H9 (cell line): ENCODE data around the gene SCNN1B. TPM values are rescaled to one million over a fixed set of nuclear protein-coding genes. Genes with fewer than 3 reads are reported as not detected.

Experiments used
- DNase-seq: peaks from one replicate; pipeline ENCODE4 v3.0.0-alpha.2; 2017
- H2AFZ ChIP-seq: one replicate; pipeline ENCODE4 v1.6.1; 2013; ENCODE audit warnings: mild to moderate bottlenecking, low read length, control low read depth, moderate library complexity
- H2AK5ac ChIP-seq: 2 replicates; pipeline ENCODE4 v1.6.1; 2013; ENCODE audit warnings: low read length, control low read depth, mixed read lengths; ENCODE audit not compliant: insufficient read length
- H2BK120ac ChIP-seq: one replicate; pipeline ENCODE4 v1.6.1; 2013; ENCODE audit warnings: low read depth, mild to moderate bottlenecking, low read length, control low read depth, inconsistent platforms; ENCODE audit not compliant: poor library complexity, severe bottlenecking
- H2BK12ac ChIP-seq: 2 replicates; pipeline ENCODE4 v1.6.1; 2013; ENCODE audit warnings: low read length, control low read depth, mixed read lengths, low read depth; ENCODE audit not compliant: insufficient read length
- H2BK15ac ChIP-seq: 2 replicates; pipeline ENCODE4 v1.6.1; 2013; ENCODE audit warnings: low read depth, low read length, control low read depth
- H2BK20ac ChIP-seq: one replicate; pipeline ENCODE4 v1.6.1; 2013; ENCODE audit warnings: low read depth, mild to moderate bottlenecking, low read length, control low read depth, inconsistent platforms; ENCODE audit not compliant: poor library complexity, severe bottlenecking
- H2BK5ac ChIP-seq: 2 replicates; pipeline ENCODE4 v1.6.1; 2013; ENCODE audit warnings: low read length, control low read depth, mixed read lengths; ENCODE audit not compliant: insufficient read length
- H3K14ac ChIP-seq: 2 replicates; pipeline ENCODE4 v1.6.1; 2013; ENCODE audit warnings: low read length, control low read depth; ENCODE audit not compliant: insufficient read depth
- H3K18ac ChIP-seq: 2 replicates; pipeline ENCODE4 v1.6.1; 2013; ENCODE audit warnings: low read depth, mild to moderate bottlenecking, mixed read lengths, low read length, control low read depth; ENCODE audit not compliant: insufficient read length
- H3K23ac ChIP-seq: 2 replicates; pipeline ENCODE4 v1.6.1; 2013; ENCODE audit warnings: low read length, control low read depth, mixed read lengths, low read depth; ENCODE audit not compliant: insufficient read length
- H3K23me2 ChIP-seq: 2 replicates; pipeline ENCODE4 v1.6.1; 2013; ENCODE audit warnings: low read depth, mild to moderate bottlenecking, mixed read lengths, low read length, control low read depth; ENCODE audit not compliant: insufficient read length, poor library complexity, severe bottlenecking
- H3K27ac ChIP-seq: 2 replicates; pipeline ENCODE4 v1.5.1; 2013; ENCODE audit warnings: low read length, control low read depth, mixed read lengths, low read depth; ENCODE audit not compliant: insufficient read length
- H3K27me3 ChIP-seq: 2 replicates; pipeline ENCODE4 v1.6.1; 2013; ENCODE audit warnings: low read length, control low read depth, inconsistent platforms; ENCODE audit not compliant: insufficient read depth
- H3K4ac ChIP-seq: 2 replicates; pipeline ENCODE4 v1.6.1; 2013; ENCODE audit warnings: low read depth, mild to moderate bottlenecking, control low read depth, inconsistent platforms, low read length, moderate library complexity
- H3K4me1 ChIP-seq: 2 replicates; pipeline ENCODE4 v1.6.1; 2013; ENCODE audit warnings: low read length, control low read depth, inconsistent platforms; ENCODE audit not compliant: insufficient read depth
- H3K4me2 ChIP-seq: 2 replicates; pipeline ENCODE4 v1.6.1; 2013; ENCODE audit warnings: low read length, control low read depth, mixed read lengths; ENCODE audit not compliant: insufficient read length, insufficient read depth
- H3K56ac ChIP-seq: 2 replicates; pipeline ENCODE4 v1.6.1; 2013; ENCODE audit warnings: low read depth, mild to moderate bottlenecking, mixed read lengths, low read length, control low read depth; ENCODE audit not compliant: insufficient read length
- H3K79me1 ChIP-seq: 2 replicates; pipeline ENCODE4 v1.6.1; 2013; ENCODE audit warnings: low read depth, mild to moderate bottlenecking, moderate library complexity, low read length, control low read depth, inconsistent platforms; ENCODE audit not compliant: insufficient read depth, poor library complexity, severe bottlenecking
- H3K79me2 ChIP-seq: 2 replicates; pipeline ENCODE4 v1.6.1; 2013; ENCODE audit warnings: low read length, control low read depth, inconsistent platforms; ENCODE audit not compliant: insufficient read depth
- H3K9ac ChIP-seq: 2 replicates; pipeline ENCODE4 v1.6.1; 2013; ENCODE audit warnings: low read length, control low read depth, mixed read lengths; ENCODE audit not compliant: insufficient read length; ENCODE audit errors: extremely low read depth
- H3K9me3 ChIP-seq: one replicate; pipeline ENCODE4 v1.6.1; 2013; ENCODE audit warnings: low read depth, low read length, inconsistent platforms; ENCODE audit not compliant: control insufficient read depth
- H3T11ph ChIP-seq: one replicate; pipeline ENCODE4 v1.6.1; 2013; ENCODE audit warnings: mild to moderate bottlenecking, low read length, control low read depth, inconsistent platforms
- H4K20me1 ChIP-seq: one replicate; pipeline ENCODE4 v1.6.1; 2013; ENCODE audit not compliant: control insufficient read depth, insufficient read length, insufficient read depth
- H4K5ac ChIP-seq: 2 replicates; pipeline ENCODE4 v1.6.1; 2013; ENCODE audit warnings: low read depth, mild to moderate bottlenecking, mixed read lengths, low read length, control low read depth; ENCODE audit not compliant: insufficient read length
- H4K8ac ChIP-seq: replicated peaks from 2 replicates; pipeline ENCODE4 v1.6.1; 2013; ENCODE audit warnings: low read length, control low read depth, mixed read lengths, low read depth; ENCODE audit not compliant: insufficient read length
- H4K91ac ChIP-seq: 2 replicates; pipeline ENCODE4 v1.6.1; 2013; ENCODE audit warnings: low read depth, mild to moderate bottlenecking, moderate library complexity, mixed read lengths, low read length, control low read depth; ENCODE audit not compliant: insufficient read length
- H3K27ac Mint-ChIP-seq, 3 experiments: 2 replicates in 2 of 3; 3 replicates in 1 of 3; pipeline ENCODE4 v1.8.0; 2020 to 2021; ENCODE audit warnings: mixed read lengths in 3 of 3, mild to moderate bottlenecking in 1 of 3, moderate library complexity in 1 of 3
- H3K27me3 Mint-ChIP-seq: 2 replicates; pipeline ENCODE4 v1.8.0; 2021; ENCODE audit warnings: low read depth, mild to moderate bottlenecking, moderate library complexity, mixed read lengths
- H3K36me3 Mint-ChIP-seq, 3 experiments: 2 replicates in 2 of 3; 3 replicates in 1 of 3; pipeline ENCODE4 v1.8.0; 2020 to 2021; ENCODE audit warnings: low read depth in 3 of 3, mixed read lengths in 3 of 3; ENCODE audit not compliant: insufficient read depth in 1 of 3
- H3K4me1 Mint-ChIP-seq, 2 experiments: 2 replicates each; pipeline ENCODE4 v1.8.0; 2020; ENCODE audit warnings: mixed read lengths in 2 of 2
- H3K4me3 Mint-ChIP-seq, 2 experiments: 2 replicates in 1 of 2; 3 replicates in 1 of 2; pipeline ENCODE4 v1.8.0; 2020 to 2021; ENCODE audit warnings: mild to moderate bottlenecking in 2 of 2, mixed read lengths in 2 of 2, moderate library complexity in 1 of 2
- H3K9me3 Mint-ChIP-seq, 2 experiments: 2 replicates in 1 of 2; 3 replicates in 1 of 2; pipeline ENCODE4 v1.8.0; 2020; ENCODE audit warnings: mild to moderate bottlenecking in 2 of 2, mixed read lengths in 2 of 2, moderate library complexity in 1 of 2
- CTCF ChIP-seq: fragments of 200-600 bp; sonication (generic); conservative IDR thresholded peaks from 3 replicates; pipeline ENCODE4 v1.8.0; 2021; ENCODE audit warnings: antibody characterized with exemption, mild to moderate bottlenecking
- WGBS: extraction: QIAGEN DNeasy Blood & Tissue Kit; methylation state at CpG from one replicate; pipeline ENCODE4 v1.1.7; 2013; ENCODE audit warnings: missing lambda C conversion rate, low lambda C conversion rate, mixed read lengths; ENCODE audit not compliant: insufficient read length; ENCODE audit errors: extremely low coverage; 5-methylcytosine and 5-hydroxymethylcytosine counted together
- total RNA-seq: library from RNA; stranded (reverse); gene quantifications from 2 replicates; pipeline ENCODE4 v1.2.1, GENCODE V29; 2021

The SCNN1B gene
- total RNA-seq, 1 experiment from 2014 or later, result 0.11 TPM

- Mint-ChIP-seq H3K36me3 (no peaks in the 10 kb centered on the region), H3K9me3 (no peaks in the 10 kb centered on the region), H3K4me3 (no peak overlapping the region), H3K27ac (peak overlapping the region in 1 of 3 experiments; percentile 49; a peak in 2 of 7 replicates), H3K4me1 (peaks cover 3 to 6% of the 10 kb centered on the region in 2 experiments; a peak in 3 of 4 replicates), H3K27me3 (no peaks in the 10 kb centered on the region; the same call in none of the 2 replicates)
- WGBS, result no CpG with 5 or more reads among the region's 1 CpG
- Histone ChIP-seq H3K4me1 (peaks cover 2% of the 10 kb centered on the region; the same call in 1 of the 2 replicates), H3K79me1 (no peaks in the 10 kb centered on the region), H3T11ph (no peak overlapping the region), H4K20me1 (no peaks in the 10 kb centered on the region), H4K5ac (no peak overlapping the region), H3K14ac (no peak overlapping the region; the same call in 1 of the 2 replicates), H2AFZ (no peak overlapping the region), H2BK12ac (no peak overlapping the region), H3K27me3 (no peaks in the 10 kb centered on the region), H2AK5ac (no peak overlapping the region), H3K4me2 (no peak overlapping the region), H2BK5ac (no peak overlapping the region), H4K8ac (no peak overlapping the region), H2BK120ac (no peak overlapping the region), H2BK20ac (no peak overlapping the region), H3K9me3 (no peaks in the 10 kb centered on the region), H3K23me2 (no peaks in the 10 kb centered on the region), H3K4ac (no peak overlapping the region), H2BK15ac (no peak overlapping the region), H3K23ac (no peak overlapping the region), H3K56ac (no peak overlapping the region), H4K91ac (no peak overlapping the region), H3K27ac (no peak overlapping the region), H3K18ac (peak overlapping the region; percentile 14), H3K79me2 (no peaks in the 10 kb centered on the region), H3K9ac (no peak overlapping the region)
- no peak for TF ChIP-seq CTCF
- DNase-seq, result no peak
Observed at GRCh38 chr16:23324727-23325126, 22.6 kb downstream of the SCNN1B start.
